ENCODE data around the gene SLC4A4. TPM values are rescaled to one million over a fixed set of nuclear protein-coding genes. Genes with fewer than 3 reads are reported as not detected.

The SLC4A4 gene
- total and polyA plus RNA-seq, 2 of the 13 experiments (the other 11 are each of a cell fraction or from before 2014, with no cell fraction given), result 0.01 TPM; not detected in 1

GRCh38 chr4:71570492-71570891 is 231.7 kb downstream of the SLC4A4 start:
- Histone ChIP-seq H3K4me3 (replicated peaks in 1 of 3; ENCODE audit: insufficient read depth in 1 of 3, low read depth in 2 of 3, low read length in 3 of 3) (no peak overlapping the region), H3K9ac (ENCODE audit: insufficient read depth, low read depth, low read length) (no peak overlapping the region), H3K36me3 (replicated peaks in 1 of 2; ENCODE audit: control insufficient read depth in 1 of 2, insufficient read depth in 2 of 2, low read length in 2 of 2) (no peaks in the 10 kb centered on the region), H3K9me3 (ENCODE audit: low read length) (no peaks in the 10 kb centered on the region), H3K27ac (ENCODE audit: extremely low read length, insufficient read depth, low read length) (no peak overlapping the region), H3K4me1 (ENCODE audit: insufficient read depth, low read length) (no peaks in the 10 kb centered on the region), H2AFZ (ENCODE audit: low read length) (no peak overlapping the region), H4K20me1 (ENCODE audit: insufficient read depth, low read length) (no peaks in the 10 kb centered on the region), H3K79me2 (ENCODE audit: insufficient read depth, low read length) (no peaks in the 10 kb centered on the region), H3K27me3 (ENCODE audit: control insufficient read depth in 1 of 2, insufficient read depth in 2 of 2, low read length in 2 of 2) (no peaks in the 10 kb centered on the region), H3K4me2 (ENCODE audit: low read depth, low read length) (no peak overlapping the region)
- CTCF ChIA-PET (ENCODE audit: low intra/inter-chr PET ratio, low total read pairs), result no interaction called here
- 57% methylated on average over 3 of the region's 3 CpGs for WGBS (ENCODE audit: low lambda C conversion rate)
- no peak for DNase-seq (ENCODE audit: low spot score)
- no TSS peak for BruUV-seq (replicated peaks)
- POLR2A ChIA-PET, result no interaction called here
- in situ Hi-C loops (cut with HindIII; ENCODE audit: extremely low pct_ligation_motif_present, low pct_unique_long_range_greater_than_20kb), result no loop called here
- no peak for ATAC-seq
- intact Hi-C loops (cut with micrococcal nuclease; ENCODE audit: unreplicated experiment), result no loop called here
- TF ChIP-seq MTF2 (CRISPR knock-in tag; IDR thresholded peaks at IDR 0.05; ENCODE audit: borderline replicate concordance) (no peak), NFKB2 (CRISPR knock-in tag; IDR thresholded peaks at IDR 0.05; ENCODE audit: borderline replicate concordance) (no peak), IKZF4 (CRISPR knock-in tag; IDR thresholded peaks at IDR 0.05; ENCODE audit: borderline replicate concordance, low read depth, not compliant biosample characterization) (no peak), NR1H2 (CRISPR knock-in tag; IDR thresholded peaks at IDR 0.05; ENCODE audit: borderline replicate concordance, low read depth) (no peak), ARNTL (CRISPR knock-in tag; IDR thresholded peaks at IDR 0.05) (no peak), CBX2 (IDR thresholded peaks at IDR 0.05; ENCODE audit: low read depth, low read length) (no peak), CBX2 (CRISPR knock-in tag; IDR thresholded peaks at IDR 0.05; ENCODE audit: low read depth) (no peak), KLF6 (CRISPR knock-in tag; IDR thresholded peaks at IDR 0.05) (no peak), SP1 (IDR thresholded peaks at IDR 0.05) (no peak), SP1 (CRISPR knock-in tag; IDR thresholded peaks at IDR 0.05) (no peak), ZNF207 (IDR thresholded peaks at IDR 0.05; ENCODE audit: borderline replicate concordance) (no peak), ZNF543 (CRISPR knock-in tag; IDR thresholded peaks at IDR 0.05) (no peak), SRSF4 (IDR thresholded peaks at IDR 0.05; ENCODE audit: low read depth, low read length, poor library complexity, severe bottlenecking) (no peak)
- TF ChIP-seq, protein P1, sequence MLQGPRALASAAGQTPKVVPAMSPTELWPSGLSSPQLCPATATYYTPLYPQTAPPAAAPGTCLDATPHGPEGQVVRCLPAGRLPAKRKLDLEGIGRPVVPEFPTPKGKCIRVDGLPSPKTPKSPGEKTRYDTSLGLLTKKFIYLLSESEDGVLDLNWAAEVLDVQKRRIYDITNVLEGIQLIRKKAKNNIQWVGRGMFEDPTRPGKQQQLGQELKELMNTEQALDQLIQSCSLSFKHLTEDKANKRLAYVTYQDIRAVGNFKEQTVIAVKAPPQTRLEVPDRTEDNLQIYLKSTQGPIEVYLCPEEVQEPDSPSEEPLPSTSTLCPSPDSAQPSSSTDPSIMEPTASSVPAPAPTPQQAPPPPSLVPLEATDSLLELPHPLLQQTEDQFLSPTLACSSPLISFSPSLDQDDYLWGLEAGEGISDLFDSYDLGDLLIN (CRISPR knock-in tag; IDR thresholded peaks at IDR 0.05; ENCODE audit: borderline replicate concordance), result no peak
- TF ChIP-seq, protein P2, sequence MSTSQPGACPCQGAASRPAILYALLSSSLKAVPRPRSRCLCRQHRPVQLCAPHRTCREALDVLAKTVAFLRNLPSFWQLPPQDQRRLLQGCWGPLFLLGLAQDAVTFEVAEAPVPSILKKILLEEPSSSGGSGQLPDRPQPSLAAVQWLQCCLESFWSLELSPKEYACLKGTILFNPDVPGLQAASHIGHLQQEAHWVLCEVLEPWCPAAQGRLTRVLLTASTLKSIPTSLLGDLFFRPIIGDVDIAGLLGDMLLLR (CRISPR knock-in tag; IDR thresholded peaks at IDR 0.05), result no peak
- TF ChIP-seq, protein P3, sequence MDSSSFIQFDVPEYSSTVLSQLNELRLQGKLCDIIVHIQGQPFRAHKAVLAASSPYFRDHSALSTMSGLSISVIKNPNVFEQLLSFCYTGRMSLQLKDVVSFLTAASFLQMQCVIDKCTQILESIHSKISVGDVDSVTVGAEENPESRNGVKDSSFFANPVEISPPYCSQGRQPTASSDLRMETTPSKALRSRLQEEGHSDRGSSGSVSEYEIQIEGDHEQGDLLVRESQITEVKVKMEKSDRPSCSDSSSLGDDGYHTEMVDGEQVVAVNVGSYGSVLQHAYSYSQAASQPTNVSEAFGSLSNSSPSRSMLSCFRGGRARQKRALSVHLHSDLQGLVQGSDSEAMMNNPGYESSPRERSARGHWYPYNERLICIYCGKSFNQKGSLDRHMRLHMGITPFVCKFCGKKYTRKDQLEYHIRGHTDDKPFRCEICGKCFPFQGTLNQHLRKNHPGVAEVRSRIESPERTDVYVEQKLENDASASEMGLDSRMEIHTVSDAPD (CRISPR knock-in tag; IDR thresholded peaks at IDR 0.05), result no peak
- no peak for FAIRE-seq

All from HepG2 (cell line).